ENCODE data around the gene HSPBP1. TPM values are rescaled to one million over a fixed set of nuclear protein-coding genes. Genes with fewer than 3 reads are reported as not detected.
A peak's percentile ranks its signal among the peaks of the same experiment; 100 is the strongest.

The HSPBP1 gene
- polyA plus RNA-seq, 3 donors, result 12.3 to 17.0 (median 15.3) TPM

- H3K27me3 ChIP-seq (ENCODE audit: control insufficient read depth in 2 of 2, insufficient read depth in 2 of 2, low read length in 2 of 2), result no peaks in the 10 kb centered on the region
- H3K36me3 Mint-ChIP-seq, result peaks cover 71 to 91% of the 10 kb centered on the region in 2 donors
- peak overlapping the region in 1 of 7 donors; percentile 43 for H3K27ac Mint-ChIP-seq
- intact Hi-C loops (cut with micrococcal nuclease), result no loop called here
- H4K20me1 ChIP-seq (ENCODE audit: insufficient read depth, low read length), result peaks cover 98% of the 10 kb centered on the region
- no peak overlapping the region for H3K4me3 Mint-ChIP-seq
- H3K27me3 Mint-ChIP-seq (ENCODE audit: low read depth in 3 of 3), result peaks cover 0 to 2% (median 0%) of the 10 kb centered on the region in 3 donors
- WGBS (ENCODE audit: insufficient coverage), result 97% methylated on average over 24 of the region's 30 CpGs
- H3K9ac ChIP-seq (ENCODE audit: insufficient read depth, low read length, poor library complexity, severe bottlenecking), result no peak overlapping the region
- H3K9me3 ChIP-seq (replicated peaks in 1 of 2; ENCODE audit: control insufficient read depth in 1 of 2, insufficient read depth in 1 of 2, low read length in 2 of 2), result no peaks in the 10 kb centered on the region
- no peak overlapping the region for H3K4me3 ChIP-seq (replicated peaks in 1 of 3; ENCODE audit: low read depth in 2 of 3, low read length in 3 of 3)
- H3K4me2 ChIP-seq (replicated peaks; ENCODE audit: extremely low read depth, low read length, poor library complexity, severe bottlenecking), result no peak overlapping the region
- H3K4me1 Mint-ChIP-seq, result no peaks in the 10 kb centered on the region
- H3K4me1 ChIP-seq (ENCODE audit: control insufficient read depth in 1 of 2, insufficient read depth in 2 of 2, low read length in 2 of 2), result no peaks in the 10 kb centered on the region
- H3K36me3 ChIP-seq (replicated peaks in 1 of 2; ENCODE audit: control insufficient read depth in 1 of 2, insufficient read depth in 2 of 2, low read length in 2 of 2), result peaks cover 89 to 97% of the 10 kb centered on the region in 2 donors
- TF ChIP-seq, protein P1, sequence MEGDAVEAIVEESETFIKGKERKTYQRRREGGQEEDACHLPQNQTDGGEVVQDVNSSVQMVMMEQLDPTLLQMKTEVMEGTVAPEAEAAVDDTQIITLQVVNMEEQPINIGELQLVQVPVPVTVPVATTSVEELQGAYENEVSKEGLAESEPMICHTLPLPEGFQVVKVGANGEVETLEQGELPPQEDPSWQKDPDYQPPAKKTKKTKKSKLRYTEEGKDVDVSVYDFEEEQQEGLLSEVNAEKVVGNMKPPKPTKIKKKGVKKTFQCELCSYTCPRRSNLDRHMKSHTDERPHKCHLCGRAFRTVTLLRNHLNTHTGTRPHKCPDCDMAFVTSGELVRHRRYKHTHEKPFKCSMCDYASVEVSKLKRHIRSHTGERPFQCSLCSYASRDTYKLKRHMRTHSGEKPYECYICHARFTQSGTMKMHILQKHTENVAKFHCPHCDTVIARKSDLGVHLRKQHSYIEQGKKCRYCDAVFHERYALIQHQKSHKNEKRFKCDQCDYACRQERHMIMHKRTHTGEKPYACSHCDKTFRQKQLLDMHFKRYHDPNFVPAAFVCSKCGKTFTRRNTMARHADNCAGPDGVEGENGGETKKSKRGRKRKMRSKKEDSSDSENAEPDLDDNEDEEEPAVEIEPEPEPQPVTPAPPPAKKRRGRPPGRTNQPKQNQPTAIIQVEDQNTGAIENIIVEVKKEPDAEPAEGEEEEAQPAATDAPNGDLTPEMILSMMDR (IDR thresholded peaks at IDR 0.05), result no peak
- H3K79me2 ChIP-seq (ENCODE audit: insufficient read depth, low read length), result peaks cover 26% of the 10 kb centered on the region
- H3K27ac ChIP-seq (ENCODE audit: low read depth in 1 of 2, low read length in 2 of 2), result no peak overlapping the region
- DNase-seq, result no peak
- H3K9me3 Mint-ChIP-seq, result peaks cover 0 to 4% (median 0%) of the 10 kb centered on the region in 7 donors
- H2AFZ ChIP-seq (ENCODE audit: insufficient read depth, low read depth, low read length, poor library complexity, severe bottlenecking), result no peak overlapping the region
These were observed 48.3 kb downstream of the HSPBP1 start for GRCh38 chr19:55231391-55232285.

DNA sequence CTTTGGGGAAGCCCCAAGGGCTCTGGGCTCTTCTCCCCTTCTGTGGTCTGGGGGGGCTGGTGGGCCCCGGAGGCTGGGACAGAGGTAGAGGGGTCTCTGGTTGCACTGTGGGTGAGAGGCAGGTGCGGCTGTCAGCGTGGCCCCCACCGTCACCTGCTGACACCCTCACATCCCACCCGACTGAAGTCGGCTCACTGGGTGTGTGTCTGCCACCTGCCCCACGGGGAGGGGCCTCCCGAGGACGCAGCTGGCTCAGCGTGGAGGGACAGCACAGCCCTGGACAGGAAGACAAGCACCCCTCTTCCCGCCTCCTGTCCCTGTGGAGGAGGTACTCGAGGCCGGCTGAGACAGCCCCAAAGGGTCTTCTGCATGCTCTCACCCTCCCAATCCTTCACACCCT is 49.1 kb downstream of the HSPBP1 start:
- Mint-ChIP-seq H3K27me3 (ENCODE audit: low read depth in 3 of 3) (peaks cover 0 to 3% (median 0%) of the 10 kb centered on the region in 3 donors), H3K27ac (no peak overlapping the region), H3K4me1 (peaks cover 1% of the 10 kb centered on the region), H3K9me3 (peaks cover 0 to 2% (median 0%) of the 10 kb centered on the region in 7 donors), H3K36me3 (peaks cover 67 to 87% of the 10 kb centered on the region in 2 donors), H3K4me3 (no peak overlapping the region)
- Histone ChIP-seq H3K4me1 (ENCODE audit: control insufficient read depth in 1 of 2, insufficient read depth in 2 of 2, low read length in 2 of 2) (no peaks in the 10 kb centered on the region), H3K4me3 (replicated peaks in 1 of 3; ENCODE audit: low read depth in 2 of 3, low read length in 3 of 3) (no peak overlapping the region), H2AFZ (ENCODE audit: insufficient read depth, low read depth, low read length, poor library complexity, severe bottlenecking) (no peak overlapping the region), H4K20me1 (ENCODE audit: insufficient read depth, low read length) (peaks cover 98% of the 10 kb centered on the region), H3K4me2 (replicated peaks; ENCODE audit: extremely low read depth, low read length, poor library complexity, severe bottlenecking) (no peak overlapping the region), H3K27ac (ENCODE audit: low read depth in 1 of 2, low read length in 2 of 2) (no peak overlapping the region), H3K9me3 (replicated peaks in 1 of 2; ENCODE audit: control insufficient read depth in 1 of 2, insufficient read depth in 1 of 2, low read length in 2 of 2) (no peaks in the 10 kb centered on the region), H3K9ac (ENCODE audit: insufficient read depth, low read length, poor library complexity, severe bottlenecking) (no peak overlapping the region), H3K36me3 (replicated peaks in 1 of 2; ENCODE audit: control insufficient read depth in 1 of 2, insufficient read depth in 2 of 2, low read length in 2 of 2) (peaks cover 85 to 95% of the 10 kb centered on the region in 2 donors), H3K27me3 (ENCODE audit: control insufficient read depth in 2 of 2, insufficient read depth in 2 of 2, low read length in 2 of 2) (no peaks in the 10 kb centered on the region), H3K79me2 (ENCODE audit: insufficient read depth, low read length) (peaks cover 20% of the 10 kb centered on the region)
- 94% methylated on average over 5 of the region's 13 CpGs for WGBS (ENCODE audit: insufficient coverage)
- DNase-seq, result no peak
- intact Hi-C loops (cut with micrococcal nuclease), result no loop called here
- TF ChIP-seq, protein P1 (IDR thresholded peaks at IDR 0.05), result no peak
